ENCODE results near the gene SUB1. TPM values are rescaled to one million over a fixed set of nuclear protein-coding genes. Genes with fewer than 3 reads are reported as not detected.

SUB1 gene
- total RNA-seq, 1 experiment from 2014 or later: 288 TPM

DNA sequence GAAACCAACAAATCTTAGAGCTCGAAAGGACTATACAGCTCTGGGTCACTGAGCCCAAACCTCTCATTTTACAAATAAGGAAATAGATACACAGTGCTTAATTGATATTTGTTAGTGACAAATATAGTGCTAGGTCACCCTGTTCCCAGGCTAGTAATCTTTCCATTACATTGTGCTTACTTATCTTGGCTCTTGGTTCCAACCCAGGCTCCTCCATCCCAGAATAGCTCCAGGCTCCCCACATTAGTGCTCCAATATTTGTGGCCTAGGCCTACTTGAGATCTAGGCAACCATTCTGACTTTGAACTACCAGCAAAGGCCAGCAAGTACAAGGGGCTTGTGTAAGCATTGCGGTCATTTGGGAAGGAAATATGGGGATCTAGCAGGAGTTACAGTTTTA, 21.7 kb upstream of the SUB1 start:
- Histone ChIP-seq H3K4ac (ENCODE audit: low read depth, low read length) (no peak overlapping the region), H2AFZ (ENCODE audit: low read length) (no peak overlapping the region), H2BK12ac (ENCODE audit: insufficient read length, low read depth, low read length) (no peak overlapping the region), H2AK5ac (ENCODE audit: insufficient read length, low read length) (no peak overlapping the region), H2BK20ac (ENCODE audit: low read depth, low read length, poor library complexity, severe bottlenecking) (no peak overlapping the region), H3K23me2 (ENCODE audit: insufficient read length, low read depth, low read length, poor library complexity, severe bottlenecking) (no peaks in the 10 kb centered on the region), H3K79me2 (ENCODE audit: insufficient read depth, low read length) (no peaks in the 10 kb centered on the region), H3K9ac (ENCODE audit: extremely low read depth, insufficient read length, low read length) (no peak overlapping the region), H4K8ac (replicated peaks; ENCODE audit: insufficient read length, low read depth, low read length) (no peak overlapping the region), H3K27me3 (ENCODE audit: insufficient read depth, low read length) (no peaks in the 10 kb centered on the region), H3K79me1 (ENCODE audit: insufficient read depth, low read depth, low read length, poor library complexity, severe bottlenecking) (no peaks in the 10 kb centered on the region), H3K14ac (ENCODE audit: insufficient read depth, low read length) (no peak overlapping the region), H3K4me2 (ENCODE audit: insufficient read depth, insufficient read length, low read length) (no peak overlapping the region), H3T11ph (ENCODE audit: low read length) (no peak overlapping the region), H3K18ac (ENCODE audit: insufficient read length, low read depth, low read length) (no peak overlapping the region), H4K91ac (ENCODE audit: insufficient read length, low read depth, low read length) (no peak overlapping the region), H2BK15ac (ENCODE audit: low read depth, low read length) (no peak overlapping the region), H3K27ac (ENCODE audit: insufficient read length, low read depth, low read length) (no peak overlapping the region), H4K5ac (ENCODE audit: insufficient read length, low read depth, low read length) (no peak overlapping the region), H3K23ac (ENCODE audit: insufficient read length, low read depth, low read length) (no peak overlapping the region), H4K20me1 (ENCODE audit: control insufficient read depth, insufficient read depth, insufficient read length) (no peaks in the 10 kb centered on the region), H3K9me3 (ENCODE audit: control insufficient read depth, low read depth, low read length) (no peaks in the 10 kb centered on the region), H3K4me1 (ENCODE audit: insufficient read depth, low read length) (no peaks in the 10 kb centered on the region), H2BK120ac (ENCODE audit: low read depth, low read length, poor library complexity, severe bottlenecking) (no peak overlapping the region), H3K56ac (ENCODE audit: insufficient read length, low read depth, low read length) (no peak overlapping the region), H2BK5ac (ENCODE audit: insufficient read length, low read length) (no peak overlapping the region)
- no CpG with 5 or more reads among the region's 2 CpGs for WGBS (ENCODE audit: extremely low coverage, insufficient read length, low lambda C conversion rate)
- Mint-ChIP-seq H3K9me3 (no peaks in the 10 kb centered on the region), H3K4me1 (peaks cover 3% of the 10 kb centered on the region in 2 experiments; a peak in 3 of 4 replicates), H3K4me3 (no peak overlapping the region), H3K27me3 (ENCODE audit: low read depth) (no peaks in the 10 kb centered on the region), H3K36me3 (ENCODE audit: insufficient read depth in 1 of 3, low read depth in 3 of 3) (no peaks in the 10 kb centered on the region), H3K27ac (no peak overlapping the region)
- no peak for DNase-seq
- TF ChIP-seq, protein P1, sequence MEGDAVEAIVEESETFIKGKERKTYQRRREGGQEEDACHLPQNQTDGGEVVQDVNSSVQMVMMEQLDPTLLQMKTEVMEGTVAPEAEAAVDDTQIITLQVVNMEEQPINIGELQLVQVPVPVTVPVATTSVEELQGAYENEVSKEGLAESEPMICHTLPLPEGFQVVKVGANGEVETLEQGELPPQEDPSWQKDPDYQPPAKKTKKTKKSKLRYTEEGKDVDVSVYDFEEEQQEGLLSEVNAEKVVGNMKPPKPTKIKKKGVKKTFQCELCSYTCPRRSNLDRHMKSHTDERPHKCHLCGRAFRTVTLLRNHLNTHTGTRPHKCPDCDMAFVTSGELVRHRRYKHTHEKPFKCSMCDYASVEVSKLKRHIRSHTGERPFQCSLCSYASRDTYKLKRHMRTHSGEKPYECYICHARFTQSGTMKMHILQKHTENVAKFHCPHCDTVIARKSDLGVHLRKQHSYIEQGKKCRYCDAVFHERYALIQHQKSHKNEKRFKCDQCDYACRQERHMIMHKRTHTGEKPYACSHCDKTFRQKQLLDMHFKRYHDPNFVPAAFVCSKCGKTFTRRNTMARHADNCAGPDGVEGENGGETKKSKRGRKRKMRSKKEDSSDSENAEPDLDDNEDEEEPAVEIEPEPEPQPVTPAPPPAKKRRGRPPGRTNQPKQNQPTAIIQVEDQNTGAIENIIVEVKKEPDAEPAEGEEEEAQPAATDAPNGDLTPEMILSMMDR (conservative IDR thresholded peaks at IDR 0.05): no peak

Data from H9 (cell line).